A673 (cell line): Measurements from ENCODE around the gene CAMKK2. TPM values are rescaled to one million over a fixed set of nuclear protein-coding genes. Genes with fewer than 3 reads are reported as not detected.

Experiments
- BruUV-seq: library from RNA; stranded (reverse); fragments of 400-500 nt; replicated peaks from 2 replicates; lab custom pipeline; 2021; lab: Mats Ljungman, UMichigan
- CTCF ChIA-PET: fragments of 300-600 bp; sonication (Branson Sonifier 250); formaldehyde crosslinking; loops from one replicate; lab custom pipeline; 2022; ENCODE audit warnings: antibody characterized with exemption; lab: Charles Lee
- POLR2A ChIA-PET: fragments of 300-600 bp; sonication (Branson Sonifier 250); formaldehyde crosslinking; loops from one replicate; lab custom pipeline; 2022; ENCODE audit warnings: antibody characterized with exemption; ENCODE audit not compliant: low non-redundant PET; lab: Charles Lee
- DNase-seq: peaks from one replicate; pipeline ENCODE4 v3.0.0-alpha.2; 2015; ENCODE audit warnings: low spot score
- H3K27ac ChIP-seq: fragments of 200-600 bp; sonication (generic); 2 replicates; pipeline ENCODE4 v1.5.1; 2016; ENCODE audit warnings: mixed run types, low read depth, mild to moderate bottlenecking, mixed read lengths, antibody characterized with exemption, low read length; ENCODE audit not compliant: poor library complexity, severe bottlenecking
- H3K27me3 ChIP-seq: fragments of 200-600 bp; sonication (generic); replicated peaks from 2 replicates; pipeline ENCODE4 v1.6.1; 2017; ENCODE audit warnings: mixed run types, low read depth, mild to moderate bottlenecking, mixed read lengths, antibody characterized with exemption, low read length; ENCODE audit not compliant: insufficient read depth, poor library complexity
- H3K36me3 ChIP-seq: fragments of 200-600 bp; sonication (generic); 2 replicates; pipeline ENCODE4 v1.6.1; 2016; ENCODE audit warnings: mixed run types, mild to moderate bottlenecking, mixed read lengths, antibody characterized with exemption, low read length; ENCODE audit not compliant: insufficient read depth, poor library complexity, severe bottlenecking
- H3K4me1 ChIP-seq: fragments of 200-600 bp; sonication (generic); 2 replicates; pipeline ENCODE4 v1.6.1; 2017; ENCODE audit warnings: mixed run types, mild to moderate bottlenecking, mixed read lengths, antibody characterized with exemption, low read length; ENCODE audit not compliant: insufficient read depth, poor library complexity, severe bottlenecking
- H3K4me3 ChIP-seq: fragments of 200-600 bp; sonication (generic); 2 replicates; pipeline ENCODE4 v1.5.1; 2016; ENCODE audit warnings: low read depth, mixed run types, mild to moderate bottlenecking, mixed read lengths, low read length; ENCODE audit not compliant: poor library complexity, severe bottlenecking
- H3K9me3 ChIP-seq: fragments of 200-600 bp; sonication (generic); 2 replicates; pipeline ENCODE4 v1.6.1; 2016; ENCODE audit warnings: mixed run types, low read depth, mild to moderate bottlenecking, mixed read lengths, antibody characterized with exemption, low read length; ENCODE audit not compliant: poor library complexity, severe bottlenecking
- CTCF ChIP-seq: fragments of 300-800, 200-600 bp; sonication (generic); conservative IDR thresholded peaks from 2 replicates; pipeline ENCODE4 v1.5.1; 2017; ENCODE audit warnings: low read depth, mild to moderate bottlenecking, antibody characterized with exemption, low read length, moderate library complexity, mixed read lengths
- EZH2 ChIP-seq: fragments of 200-600 bp; sonication (generic); IDR thresholded peaks from 2 replicates; pipeline ENCODE4 v1.6.1; 2017; ENCODE audit warnings: borderline replicate concordance, low read depth, mild to moderate bottlenecking, mixed read lengths, antibody characterized with exemption, low read length; ENCODE audit not compliant: poor library complexity, severe bottlenecking
- intact Hi-C: fragments of 100-400 bp; cut with micrococcal nuclease; formaldehyde crosslinking; loops from one replicate; pipeline ENCODE4 v1.10.0; 2022; ENCODE audit not compliant: unreplicated experiment
- total RNA-seq: library from RNA; stranded (reverse); gene quantifications from 2 replicates; pipeline ENCODE4 v1.2.3, GENCODE V29; 2021

CAMKK2 gene
- total RNA-seq, 1 experiment from 2014 or later = 33.0 TPM

GRCh38 chr12:121214855-121215745, 81.4 kb downstream of the CAMKK2 start:
- ChIA-PET POLR2A (no interaction called here), CTCF (no interaction called here)
- intact Hi-C loops = no loop called here
- Histone ChIP-seq H3K36me3 (no peaks in the 10 kb centered on the region), H3K27ac (no peak overlapping the region), H3K9me3 (no peaks in the 10 kb centered on the region), H3K4me3 (no peak overlapping the region), H3K4me1 (no peaks in the 10 kb centered on the region), H3K27me3 (no peaks in the 10 kb centered on the region)
- no peak for DNase-seq
- no TSS peak for BruUV-seq
- TF ChIP-seq EZH2 (no peak), CTCF (no peak)

DNA sequence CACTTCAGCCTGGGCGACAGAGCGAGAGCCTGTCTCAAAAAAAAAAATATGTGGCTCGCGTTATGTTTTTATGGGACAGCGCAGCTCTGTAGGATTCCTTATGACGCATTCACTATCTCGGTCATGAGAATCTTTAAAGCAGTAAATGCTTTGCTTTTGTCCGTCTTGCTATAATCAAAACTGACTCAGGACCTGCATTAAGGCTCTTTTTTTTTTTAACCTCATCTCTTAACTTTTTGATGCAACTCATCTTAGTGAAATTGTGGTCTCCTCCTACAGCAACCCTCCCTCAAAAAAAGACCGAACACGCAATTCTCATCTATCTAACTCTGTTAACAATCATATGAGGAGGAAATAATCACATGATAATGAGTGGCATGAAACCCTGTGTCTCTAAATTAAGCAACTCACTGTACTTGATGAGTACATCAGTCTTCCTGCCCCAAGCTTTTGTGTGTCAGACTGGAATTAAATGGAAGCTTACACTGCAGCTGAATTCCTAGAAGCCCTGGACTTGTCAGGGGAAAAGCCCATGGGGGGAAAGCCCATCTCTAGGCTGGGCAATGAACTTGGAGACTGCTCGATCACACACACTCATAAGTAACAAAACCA, 82.2 kb downstream of the CAMKK2 start:
- no peak for DNase-seq

GRCh38 chr12:121212875-121213274, 83.6 kb downstream of the CAMKK2 start:
- TF ChIP-seq CTCF = no peak
- TF ChIP-seq EZH2 = no peak
- Histone ChIP-seq H3K4me1 (no peaks in the 10 kb centered on the region), H3K4me3 (no peak overlapping the region), H3K27ac (no peak overlapping the region), H3K27me3 (no peaks in the 10 kb centered on the region), H3K36me3 (no peaks in the 10 kb centered on the region), H3K9me3 (no peaks in the 10 kb centered on the region)
- no TSS peak for BruUV-seq
- POLR2A ChIA-PET = no interaction called here
- intact Hi-C loops = no loop called here
- CTCF ChIA-PET = no interaction called here
- no peak for DNase-seq

More for the DNA sequence above, 82.2 kb downstream of the CAMKK2 start:
- Histone ChIP-seq H3K4me1 (no peaks in the 10 kb centered on the region), H3K4me3 (no peak overlapping the region), H3K9me3 (no peaks in the 10 kb centered on the region), H3K27ac (no peak overlapping the region), H3K36me3 (no peaks in the 10 kb centered on the region), H3K27me3 (no peaks in the 10 kb centered on the region)
- intact Hi-C loops = no loop called here
- POLR2A ChIA-PET = no interaction called here
- CTCF ChIA-PET = no interaction called here
- no TSS peak for BruUV-seq
- TF ChIP-seq EZH2 (no peak), CTCF (no peak)
